PC-9 (cell line): Measurements from ENCODE around the gene CHD5.

Experiments used
- EZH2 ChIP-seq: fragments of 200-600 bp; sonication (generic); IDR thresholded peaks from 2 replicates; pipeline ENCODE4 v1.8.0; 2017; ENCODE audit warnings: antibody characterized with exemption, low read depth
- TF ChIP-seq, protein P1 (sequence below): fragments of 200-600 bp; sonication (generic); conservative IDR thresholded peaks from 2 replicates; pipeline ENCODE4 v1.6.1; 2017; ENCODE audit warnings: mixed run types, antibody characterized with exemption, mild to moderate bottlenecking, moderate library complexity

- TF ChIP-seq, protein P1, sequence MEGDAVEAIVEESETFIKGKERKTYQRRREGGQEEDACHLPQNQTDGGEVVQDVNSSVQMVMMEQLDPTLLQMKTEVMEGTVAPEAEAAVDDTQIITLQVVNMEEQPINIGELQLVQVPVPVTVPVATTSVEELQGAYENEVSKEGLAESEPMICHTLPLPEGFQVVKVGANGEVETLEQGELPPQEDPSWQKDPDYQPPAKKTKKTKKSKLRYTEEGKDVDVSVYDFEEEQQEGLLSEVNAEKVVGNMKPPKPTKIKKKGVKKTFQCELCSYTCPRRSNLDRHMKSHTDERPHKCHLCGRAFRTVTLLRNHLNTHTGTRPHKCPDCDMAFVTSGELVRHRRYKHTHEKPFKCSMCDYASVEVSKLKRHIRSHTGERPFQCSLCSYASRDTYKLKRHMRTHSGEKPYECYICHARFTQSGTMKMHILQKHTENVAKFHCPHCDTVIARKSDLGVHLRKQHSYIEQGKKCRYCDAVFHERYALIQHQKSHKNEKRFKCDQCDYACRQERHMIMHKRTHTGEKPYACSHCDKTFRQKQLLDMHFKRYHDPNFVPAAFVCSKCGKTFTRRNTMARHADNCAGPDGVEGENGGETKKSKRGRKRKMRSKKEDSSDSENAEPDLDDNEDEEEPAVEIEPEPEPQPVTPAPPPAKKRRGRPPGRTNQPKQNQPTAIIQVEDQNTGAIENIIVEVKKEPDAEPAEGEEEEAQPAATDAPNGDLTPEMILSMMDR = no peak
- no peak for TF ChIP-seq EZH2
Observed at GRCh38 chr1:6188466-6188865, 8.3 kb upstream of the CHD5 start.
